Measurements from ENCODE around the gene ELMOD1.

The ELMOD1 gene

DNA sequence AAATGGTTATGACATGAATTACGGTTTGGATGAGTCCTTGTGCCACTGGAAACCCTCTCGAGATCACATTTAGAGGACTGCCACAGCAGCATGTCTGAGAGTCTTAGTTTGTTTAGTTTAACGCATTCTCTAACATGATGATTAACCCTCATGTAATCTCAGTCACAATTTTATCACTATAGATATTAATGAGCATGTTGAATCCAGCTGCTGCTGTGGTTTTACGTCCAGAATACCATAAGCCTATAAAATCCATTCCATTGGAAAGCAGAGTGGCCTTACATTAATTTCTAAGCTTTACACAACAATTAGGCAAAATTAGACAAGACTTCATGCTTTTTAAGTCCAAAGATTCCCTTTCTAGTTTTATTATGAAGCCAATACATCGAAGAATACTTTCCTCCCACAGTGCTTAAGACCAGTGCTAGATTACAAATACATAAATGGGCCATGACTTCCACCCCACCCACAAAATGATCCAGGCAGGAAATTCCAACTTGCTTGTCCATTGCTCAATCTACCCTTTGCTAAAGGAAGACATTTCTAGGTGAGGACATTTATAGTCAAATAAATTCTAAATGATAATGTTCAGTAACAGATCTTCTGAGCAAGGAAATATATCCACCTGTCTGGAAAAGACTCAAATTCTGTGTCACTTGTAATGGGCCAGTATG lies 3.5 kb upstream of the ELMOD1 start:
- DNase-seq = no peak

DNA sequence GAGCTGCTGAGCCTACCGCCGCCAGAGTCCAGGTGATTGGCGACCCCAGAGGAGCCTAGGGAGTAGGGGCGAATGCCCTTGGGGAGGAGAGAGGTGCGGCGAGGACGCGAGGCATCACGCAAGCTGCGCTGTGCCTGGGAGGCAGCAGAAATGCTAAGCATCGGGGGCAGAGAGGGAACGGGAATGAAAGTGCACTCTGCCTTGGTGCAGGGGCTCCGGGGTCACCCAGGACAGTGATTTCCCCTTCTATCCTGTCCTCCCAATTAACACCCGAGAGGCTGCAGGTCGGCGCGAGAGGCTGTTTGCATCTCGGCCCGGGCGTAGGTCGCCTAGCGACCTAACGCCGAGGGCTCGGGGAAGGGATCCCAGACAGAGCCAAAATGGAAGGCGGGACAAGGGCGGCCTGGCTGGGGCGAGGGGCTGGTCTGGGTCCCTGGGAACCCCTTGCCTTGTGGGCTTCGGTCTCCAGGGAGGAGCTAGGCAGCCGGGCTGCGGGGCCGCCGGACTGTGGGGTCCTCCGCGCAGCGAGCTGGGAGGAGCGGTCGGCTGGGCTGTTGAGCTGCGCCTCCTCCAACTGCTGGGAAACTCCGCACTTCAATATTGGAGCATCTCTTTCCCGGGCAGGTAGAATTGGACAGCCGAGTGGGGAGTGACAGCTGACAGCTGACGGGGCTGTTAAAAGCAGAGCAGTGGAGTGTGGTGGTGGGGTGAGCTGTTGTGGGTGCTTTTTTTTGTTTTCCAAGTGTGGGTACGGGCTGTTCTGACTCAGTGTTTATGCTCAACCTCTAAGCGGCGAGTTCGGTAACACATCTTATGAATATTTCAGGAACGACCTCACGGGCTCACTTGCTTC lies 657 bp downstream of the ELMOD1 start:
- no peak for DNase-seq

DNA sequence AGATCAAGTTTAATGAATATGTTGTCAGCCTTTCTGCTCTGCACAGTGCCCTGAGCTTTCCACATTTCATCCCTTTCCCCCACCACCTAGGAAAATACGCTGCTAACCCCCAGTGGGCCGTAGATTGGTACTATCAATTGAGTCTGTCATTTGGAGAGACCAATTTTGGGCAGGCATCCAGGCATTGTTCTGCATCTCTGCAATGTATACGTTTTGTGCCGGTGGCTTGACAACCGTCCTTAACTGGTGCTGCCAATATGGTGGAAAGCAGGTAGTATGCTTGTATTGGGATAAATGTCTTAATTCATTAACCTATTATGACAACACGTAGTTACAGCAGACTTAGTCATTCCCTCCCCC lies 1.3 kb downstream of the ELMOD1 start:
- no peak for DNase-seq

DNA sequence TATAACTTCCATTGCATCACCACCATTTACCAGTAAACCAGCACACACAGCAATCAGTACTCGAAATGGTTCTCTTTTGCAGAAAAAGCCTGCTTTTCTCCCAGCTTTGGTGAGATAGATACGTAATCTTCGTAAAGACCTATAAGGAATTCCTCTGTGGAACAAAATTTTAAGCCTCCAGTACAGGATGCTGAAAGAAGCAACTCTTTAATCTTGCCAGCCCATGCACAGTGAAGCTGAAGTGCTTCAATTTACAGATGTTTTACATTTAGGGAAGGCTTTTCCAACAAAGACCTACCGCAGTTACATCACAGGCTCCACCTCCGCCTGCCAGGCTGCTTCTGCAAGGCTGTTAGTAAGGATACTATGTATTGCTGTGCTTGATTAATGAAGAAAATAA lies 1.9 kb downstream of the ELMOD1 start:
- DNase-seq = no peak

DNA sequence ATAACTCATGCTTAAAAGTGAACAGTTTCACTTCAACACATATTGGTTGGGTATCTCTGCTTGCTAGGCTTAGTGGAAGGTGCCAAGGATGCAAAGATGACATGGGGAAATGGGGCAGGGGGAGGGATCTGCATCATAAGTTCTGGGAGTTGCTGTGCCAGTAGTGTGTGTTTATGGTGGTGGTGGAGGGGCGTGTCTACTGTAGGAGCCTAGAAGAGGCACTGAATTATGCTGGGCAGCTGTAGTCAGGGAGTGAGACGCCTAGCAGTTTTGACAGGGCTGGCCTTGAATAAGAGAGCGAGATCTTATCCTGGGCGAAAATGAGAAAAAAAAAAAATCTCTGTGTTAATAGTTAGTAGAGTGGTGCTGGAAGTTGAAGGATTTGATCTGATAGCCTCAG lies 3.0 kb downstream of the ELMOD1 start:
- no peak for DNase-seq

DNA sequence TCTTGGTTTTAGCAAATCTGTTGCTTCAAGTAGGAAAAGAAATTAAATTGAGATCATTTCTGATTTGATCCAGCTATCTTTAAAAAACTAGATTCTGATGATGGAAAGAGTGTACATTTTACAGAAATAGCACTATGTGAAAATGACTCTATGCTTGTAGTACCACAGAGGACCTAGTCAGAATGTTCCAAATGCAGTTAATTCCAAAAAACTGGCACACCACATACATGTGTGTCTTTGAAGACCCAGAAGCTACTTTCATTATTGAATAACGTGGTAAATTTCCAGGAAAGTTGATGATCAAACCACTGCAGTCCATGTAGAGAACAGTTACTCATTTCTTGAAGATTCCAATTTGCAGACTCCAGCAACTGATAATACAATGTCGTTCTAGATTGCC lies 3.8 kb downstream of the ELMOD1 start:
- no peak for DNase-seq

DNA sequence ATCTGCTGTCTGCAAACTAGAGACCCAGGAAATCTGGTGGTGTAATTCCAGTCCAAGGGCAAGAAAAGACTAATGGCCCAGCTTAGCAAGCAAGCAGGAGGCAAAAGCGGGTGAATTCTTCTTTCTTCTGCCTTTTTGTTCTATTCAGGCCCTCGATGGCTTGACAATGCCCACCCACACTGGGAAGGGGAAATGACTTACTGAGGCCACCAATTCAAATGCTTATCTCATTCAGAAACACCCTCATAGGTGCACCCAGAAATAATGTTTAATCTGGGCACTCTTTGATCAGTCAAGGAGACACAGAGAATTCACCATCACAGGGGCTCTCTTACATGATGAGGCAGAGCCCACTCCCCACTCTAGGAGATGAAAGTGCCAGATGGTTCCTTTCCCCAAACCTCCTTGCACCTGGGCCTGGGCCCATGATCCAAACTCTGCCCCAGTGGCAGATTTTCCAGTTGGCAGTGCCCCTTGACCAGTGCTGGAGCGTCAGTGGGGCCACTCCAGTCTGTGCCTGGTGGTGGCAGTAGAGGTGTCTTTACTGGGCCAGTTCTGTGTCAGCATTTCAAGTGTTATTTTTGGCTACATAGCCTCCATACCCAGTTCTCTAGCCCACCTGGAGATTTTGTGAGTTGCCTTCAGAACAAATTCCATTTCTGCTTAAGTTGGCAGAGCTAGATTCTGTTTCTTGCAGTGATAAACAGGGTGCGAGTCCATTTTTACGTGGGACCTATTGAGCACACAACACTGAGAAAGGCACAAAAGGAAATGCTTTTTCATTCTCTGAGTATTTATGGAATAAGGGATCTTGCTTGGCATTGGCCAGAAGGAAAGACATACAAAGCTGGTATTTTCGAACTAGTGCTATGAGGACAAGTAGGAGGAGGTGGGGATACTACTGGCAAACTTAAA lies 7.5 kb downstream of the ELMOD1 start:
- peak in 1 of 2 experiments; percentile 5 for DNase-seq

DNA sequence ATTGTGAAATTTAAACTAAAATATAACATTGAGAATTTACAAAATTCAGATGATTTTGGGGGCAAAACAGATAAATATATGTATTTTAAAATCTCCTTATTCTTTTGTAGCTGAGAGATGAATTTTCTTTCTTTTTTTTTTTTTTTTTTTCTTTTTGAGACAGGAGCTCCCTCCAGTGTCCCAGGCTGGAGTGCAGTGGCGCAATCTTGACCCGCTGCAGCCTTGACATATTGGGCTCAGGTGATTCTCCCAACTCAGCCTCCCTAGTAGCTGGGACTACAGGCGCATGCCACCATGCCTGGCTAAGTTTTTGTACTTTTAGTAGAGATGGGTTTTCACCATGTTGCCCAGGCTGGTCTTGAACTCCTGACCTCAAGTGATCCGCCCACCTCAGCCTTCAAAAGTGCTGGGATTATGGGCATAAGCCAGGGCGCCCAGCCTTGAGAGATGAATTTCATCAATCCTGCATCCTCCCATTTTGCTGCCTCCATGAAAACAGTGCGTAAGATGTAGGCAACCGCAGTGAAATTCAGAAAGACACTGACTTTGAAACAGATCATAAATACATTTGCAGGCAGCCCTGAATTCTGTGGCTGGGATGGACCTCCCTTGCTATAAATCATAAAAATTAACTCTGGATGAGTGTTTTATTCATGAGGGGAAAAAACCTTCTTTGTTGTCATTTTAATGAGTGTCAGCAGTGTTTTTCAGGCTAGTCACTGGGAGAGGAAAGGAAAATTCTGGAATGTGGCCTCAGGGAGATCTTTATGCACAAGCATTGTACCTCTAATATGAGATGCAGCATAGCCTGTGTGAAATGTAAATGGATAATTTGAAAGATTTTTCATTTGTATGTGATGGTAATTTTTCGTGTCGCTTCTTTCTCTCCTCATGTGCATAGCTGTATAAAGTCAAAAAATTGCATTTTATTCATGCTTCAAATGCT lies 14.4 kb downstream of the ELMOD1 start:
- DNase-seq = no peak

DNA sequence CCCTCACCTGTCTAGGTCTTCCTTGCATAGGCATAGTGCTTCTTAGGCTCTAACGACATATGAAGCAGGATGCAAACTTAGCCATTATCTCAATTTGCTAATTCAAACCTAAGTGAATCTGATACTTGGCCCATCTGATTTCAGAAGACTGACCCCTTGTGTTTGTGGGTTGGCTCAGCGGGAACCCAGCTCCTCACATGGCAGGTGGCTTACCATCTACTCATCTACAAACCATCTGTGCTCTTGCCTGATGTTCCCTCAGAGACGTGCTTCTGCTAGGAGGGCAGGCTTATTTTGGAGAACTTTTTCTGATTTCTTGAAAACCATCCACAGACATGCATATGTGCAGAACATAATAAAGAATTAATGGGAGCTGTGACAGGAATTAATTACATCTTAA lies 15.2 kb downstream of the ELMOD1 start:
- DNase-seq = no peak

DNA sequence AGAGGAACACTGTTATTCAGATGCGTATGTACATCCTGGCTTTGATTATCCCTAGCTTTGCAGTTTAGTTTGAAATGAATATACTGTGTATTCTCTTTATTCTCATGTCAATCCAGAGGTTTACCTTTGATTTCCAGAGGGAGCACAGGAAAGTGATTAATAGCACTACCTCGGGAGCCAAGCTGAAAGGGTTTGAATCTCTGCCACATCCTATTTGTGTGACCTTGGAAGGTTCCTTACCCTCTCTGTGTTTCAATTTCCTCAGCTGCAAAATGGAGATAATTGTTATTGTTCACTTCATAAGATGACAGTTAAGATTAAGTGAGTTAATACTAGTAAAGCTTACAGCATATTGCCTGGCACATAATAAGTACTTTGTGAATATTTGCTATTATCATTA lies 17.9 kb downstream of the ELMOD1 start:
- no peak for DNase-seq

DNA sequence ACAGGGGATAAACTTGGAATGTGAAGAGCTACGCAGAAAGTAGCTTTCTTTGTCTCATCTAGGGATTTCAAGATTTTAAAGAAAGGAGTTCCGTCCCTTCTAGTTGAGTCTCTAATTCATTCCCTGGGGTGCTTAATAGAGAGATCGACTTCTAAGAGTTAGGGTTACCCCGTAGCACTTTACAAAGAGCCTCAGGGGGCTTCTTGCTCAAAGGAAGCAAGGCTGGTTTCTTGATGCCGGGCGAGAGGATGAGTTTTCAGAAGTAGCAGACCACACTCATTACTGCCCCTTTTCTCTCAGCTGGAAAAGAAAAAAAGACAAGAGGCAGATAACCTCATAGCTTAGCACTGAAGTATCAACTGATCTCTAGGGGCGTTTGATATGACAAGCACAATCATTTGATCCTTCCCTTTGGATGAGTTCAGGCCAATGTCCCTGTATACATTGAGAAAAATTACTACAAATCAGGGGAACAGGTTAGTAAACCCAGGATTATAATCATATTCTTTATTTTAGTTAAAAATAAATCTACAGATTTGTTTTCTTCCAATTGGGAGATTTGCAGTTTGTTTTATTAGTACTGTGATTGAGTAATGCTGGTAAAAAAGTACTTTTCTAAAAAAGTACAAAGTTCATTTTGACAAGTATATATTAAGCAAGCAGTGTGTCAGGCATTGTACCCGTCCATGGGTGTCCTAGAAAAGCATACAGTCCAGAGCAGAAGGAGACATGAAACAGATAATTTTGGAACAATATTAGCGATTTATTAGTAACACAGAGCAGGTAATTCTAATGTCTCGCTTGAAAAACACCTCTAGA lies 18.7 kb downstream of the ELMOD1 start:
- no peak for DNase-seq

DNA sequence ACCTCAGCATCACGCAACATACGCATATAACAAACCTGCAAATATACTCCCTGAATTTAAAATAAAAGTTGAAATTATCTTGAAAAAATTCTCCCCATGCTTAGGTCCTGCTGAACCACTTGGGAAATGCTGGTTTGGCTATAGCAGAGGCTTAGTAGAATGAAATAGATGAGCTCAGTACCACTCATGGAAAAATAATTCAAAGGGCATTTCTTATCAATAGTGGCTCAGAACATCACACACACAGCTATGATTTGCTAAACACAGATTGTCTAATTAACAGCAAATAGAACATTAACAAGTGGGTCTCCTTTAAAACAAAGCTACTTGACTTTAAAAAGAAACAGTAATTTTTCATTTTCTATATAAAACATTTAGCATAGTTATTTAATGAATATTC lies 21.5 kb downstream of the ELMOD1 start:
- no peak for DNase-seq

DNA sequence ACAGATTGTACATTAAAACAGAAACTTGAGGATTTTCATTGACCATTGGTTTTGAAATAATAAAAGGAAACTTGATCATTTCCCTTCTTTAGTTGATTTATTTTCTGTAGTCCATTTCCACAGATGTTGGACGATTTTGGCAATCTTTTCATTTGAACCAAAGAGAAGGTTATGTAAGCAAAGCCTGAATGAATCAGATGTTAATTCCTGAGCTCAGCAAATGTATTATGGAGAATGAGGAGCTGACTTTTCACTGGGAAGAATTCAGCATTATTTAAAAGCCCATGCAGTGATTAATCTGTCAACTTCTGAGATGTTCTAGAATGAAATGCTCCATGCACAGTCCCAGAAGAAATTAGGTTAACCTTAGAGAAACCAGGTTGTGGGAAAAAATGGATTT lies 29.0 kb downstream of the ELMOD1 start:
- no peak for DNase-seq

DNA sequence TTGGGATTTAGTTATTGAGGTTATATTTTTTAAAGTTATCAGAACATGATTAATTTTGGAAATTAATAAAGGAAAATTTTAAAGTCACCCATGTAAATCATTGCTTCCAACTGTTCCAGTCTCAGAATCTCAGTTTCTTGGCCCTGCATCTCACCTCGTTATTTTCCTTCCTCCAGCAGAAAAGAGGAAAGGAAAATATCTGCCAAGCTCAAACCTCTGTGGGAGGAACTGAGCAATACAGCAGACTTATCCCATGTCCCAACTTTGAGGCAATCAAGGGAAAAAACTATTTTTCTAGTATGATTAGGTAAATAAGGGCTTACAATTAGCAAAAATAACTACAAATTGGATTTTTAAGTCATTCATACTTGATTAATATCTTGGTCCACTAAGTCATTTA lies 30.1 kb downstream of the ELMOD1 start:
- DNase-seq = no peak

DNA sequence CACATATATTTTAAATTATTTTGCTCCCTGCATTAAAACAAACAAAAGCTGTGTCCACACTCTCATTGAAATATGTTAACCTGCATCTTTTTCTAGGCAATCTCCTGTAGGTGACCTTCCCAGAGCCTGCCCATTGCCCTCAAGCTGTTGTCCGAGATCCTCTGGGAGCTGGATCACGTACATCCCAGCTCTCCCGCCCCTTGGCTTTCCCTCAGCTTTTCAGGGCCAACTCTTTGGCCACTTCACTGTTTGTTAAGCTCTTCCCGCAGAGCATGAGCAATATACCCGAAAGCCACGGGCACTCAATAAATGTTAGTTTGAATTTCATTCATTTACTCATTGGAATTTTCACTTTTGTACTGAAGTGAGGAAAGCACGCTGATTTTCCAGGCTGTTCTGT lies 32.2 kb downstream of the ELMOD1 start:
- no peak for DNase-seq

DNA sequence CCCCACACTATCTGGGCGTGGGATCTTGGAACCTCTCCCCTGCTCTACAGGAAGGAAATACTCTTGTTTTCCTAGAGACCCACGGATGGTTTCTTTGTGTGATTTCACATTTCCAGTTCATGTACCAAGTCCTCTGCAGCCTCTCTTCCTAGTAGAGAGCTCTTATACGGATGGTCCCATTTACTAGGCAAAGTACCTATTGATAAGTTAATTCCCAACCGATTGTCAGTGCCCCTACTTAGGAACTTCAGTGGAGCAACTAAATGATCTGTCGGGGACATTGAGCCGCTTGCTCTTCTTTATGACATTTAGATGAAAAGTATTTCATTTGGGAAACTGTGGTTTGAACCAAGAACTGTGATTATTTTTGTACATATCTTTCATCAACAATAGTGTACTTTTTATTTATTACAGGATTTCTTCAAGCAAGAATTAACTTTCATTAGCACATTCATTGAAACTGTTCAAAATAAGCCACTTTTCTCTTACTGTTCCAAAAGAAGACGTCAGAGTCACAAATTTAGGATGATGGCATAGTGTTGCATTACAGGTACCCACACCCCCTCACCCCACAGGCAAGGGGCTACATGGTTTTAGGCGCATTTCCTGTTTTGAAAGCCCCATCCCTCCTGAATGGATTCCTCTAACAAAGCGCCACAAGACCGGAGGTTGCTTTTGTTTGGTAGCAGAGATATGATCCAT lies 34.2 kb downstream of the ELMOD1 start:
- no peak for DNase-seq

DNA sequence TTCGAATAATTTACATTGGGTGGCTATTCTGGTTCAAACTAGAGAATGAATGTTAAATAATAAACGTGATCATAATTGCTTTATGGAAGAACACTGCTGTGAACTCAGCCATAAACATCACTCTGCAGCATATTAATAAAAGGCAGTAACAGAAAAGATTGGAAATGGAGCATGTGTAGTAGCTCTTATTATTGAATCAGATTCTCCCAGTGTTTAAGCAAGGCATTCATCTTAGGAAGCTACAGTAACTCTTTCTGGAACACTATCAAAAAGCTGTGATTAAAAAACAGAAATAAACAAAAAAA lies 34.7 kb downstream of the ELMOD1 start:
- no peak for DNase-seq

DNA sequence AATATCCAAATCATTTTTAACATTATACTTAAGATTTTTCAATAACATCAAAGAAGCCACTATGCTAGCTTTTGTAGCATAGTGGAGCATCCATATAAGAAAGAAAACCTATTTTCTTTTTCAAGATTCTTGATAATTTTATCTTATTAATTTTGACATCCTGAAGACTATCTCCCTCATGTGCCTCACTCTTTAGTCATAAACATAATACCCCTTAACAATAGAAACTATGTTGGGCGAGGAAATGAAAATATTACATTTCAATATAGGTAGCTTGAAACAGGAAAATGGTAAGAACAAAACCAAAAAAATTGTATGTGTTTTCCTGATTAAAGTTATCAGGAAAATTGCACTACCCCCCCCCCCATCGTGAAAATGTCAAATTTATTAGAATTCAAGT lies 40.1 kb downstream of the ELMOD1 start:
- DNase-seq = no peak

DNA sequence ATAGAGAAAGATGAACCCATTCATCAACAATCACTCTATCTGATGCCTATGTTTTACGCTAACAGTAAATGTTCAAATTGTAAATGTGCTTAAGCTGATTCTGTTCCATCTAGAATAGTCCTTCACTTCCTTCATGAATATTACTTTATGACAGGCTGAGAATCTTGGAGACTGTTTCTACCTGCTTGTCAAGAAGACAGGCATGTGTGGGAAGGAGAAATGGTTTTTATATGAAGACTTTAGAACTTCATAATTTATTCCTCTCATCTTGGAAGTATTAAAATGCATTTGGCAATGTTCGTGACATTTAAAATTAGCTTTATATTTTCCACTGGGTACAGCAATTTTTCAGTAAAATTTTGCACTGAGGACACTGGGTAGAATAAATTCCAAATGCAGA lies 41.0 kb downstream of the ELMOD1 start:
- no peak for DNase-seq

DNA sequence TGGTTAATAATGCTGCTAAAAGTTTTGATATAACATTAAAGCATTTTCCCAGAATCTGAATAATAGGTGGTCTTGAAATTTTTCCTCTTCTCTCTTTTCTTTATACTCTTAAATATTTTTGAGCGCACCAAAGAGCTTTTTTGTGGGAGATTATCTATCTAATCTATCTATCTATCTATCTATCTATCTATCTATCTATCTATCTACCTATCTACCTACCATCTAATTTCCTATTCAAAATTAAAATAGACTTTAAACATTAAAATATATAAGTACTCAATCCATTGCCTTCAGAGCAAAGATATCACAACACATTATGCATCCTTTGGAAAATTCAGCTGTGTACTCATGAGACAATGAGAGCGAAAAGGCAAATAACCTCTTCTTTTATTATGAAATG lies 55.8 kb downstream of the ELMOD1 start:
- DNase-seq = no peak

DNA sequence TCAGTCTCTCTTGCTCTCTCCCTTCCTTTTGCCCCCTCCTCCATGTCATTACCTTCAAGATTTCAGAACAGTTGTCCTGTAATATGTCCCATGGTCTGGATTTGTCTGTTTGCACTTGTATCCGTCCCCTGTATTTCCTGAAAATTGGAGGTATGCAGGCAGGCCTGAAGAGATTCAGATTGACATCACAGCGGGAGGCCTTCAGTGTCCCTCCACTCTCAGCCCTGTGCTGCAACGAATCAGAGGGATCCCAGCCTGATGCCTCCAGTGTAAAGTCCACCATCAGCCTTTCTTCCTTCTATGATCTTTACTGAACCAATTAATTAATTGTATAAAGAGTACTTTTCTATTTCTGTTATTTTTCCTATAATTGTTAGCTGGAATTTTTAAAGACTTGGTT lies 57.3 kb downstream of the ELMOD1 start:
- DNase-seq = no peak
